Activated CD8-positive, alpha-beta memory T cell treated with anti-CD3 and anti-CD28 coated beads, Interleukin-2, amount 50 U/mL, for 48 hours (primary cell): Measurements from ENCODE around the gene ACBD5.
A peak's percentile ranks its signal among the peaks of the same experiment; 100 is the strongest.
"Not testable (repeated sequence)": the region's sequence is repeated elsewhere in the genome, so short reads cannot be mapped to it uniquely, and the experiment has no call there.

ENCODE experiments used
- DNase-seq: peaks from one replicate; pipeline ENCODE4 v3.0.0-alpha.2; 2020

Gene ACBD5, protein sequence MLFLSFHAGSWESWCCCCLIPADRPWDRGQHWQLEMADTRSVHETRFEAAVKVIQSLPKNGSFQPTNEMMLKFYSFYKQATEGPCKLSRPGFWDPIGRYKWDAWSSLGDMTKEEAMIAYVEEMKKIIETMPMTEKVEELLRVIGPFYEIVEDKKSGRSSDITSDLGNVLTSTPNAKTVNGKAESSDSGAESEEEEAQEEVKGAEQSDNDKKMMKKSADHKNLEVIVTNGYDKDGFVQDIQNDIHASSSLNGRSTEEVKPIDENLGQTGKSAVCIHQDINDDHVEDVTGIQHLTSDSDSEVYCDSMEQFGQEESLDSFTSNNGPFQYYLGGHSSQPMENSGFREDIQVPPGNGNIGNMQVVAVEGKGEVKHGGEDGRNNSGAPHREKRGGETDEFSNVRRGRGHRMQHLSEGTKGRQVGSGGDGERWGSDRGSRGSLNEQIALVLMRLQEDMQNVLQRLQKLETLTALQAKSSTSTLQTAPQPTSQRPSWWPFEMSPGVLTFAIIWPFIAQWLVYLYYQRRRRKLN

DNA sequence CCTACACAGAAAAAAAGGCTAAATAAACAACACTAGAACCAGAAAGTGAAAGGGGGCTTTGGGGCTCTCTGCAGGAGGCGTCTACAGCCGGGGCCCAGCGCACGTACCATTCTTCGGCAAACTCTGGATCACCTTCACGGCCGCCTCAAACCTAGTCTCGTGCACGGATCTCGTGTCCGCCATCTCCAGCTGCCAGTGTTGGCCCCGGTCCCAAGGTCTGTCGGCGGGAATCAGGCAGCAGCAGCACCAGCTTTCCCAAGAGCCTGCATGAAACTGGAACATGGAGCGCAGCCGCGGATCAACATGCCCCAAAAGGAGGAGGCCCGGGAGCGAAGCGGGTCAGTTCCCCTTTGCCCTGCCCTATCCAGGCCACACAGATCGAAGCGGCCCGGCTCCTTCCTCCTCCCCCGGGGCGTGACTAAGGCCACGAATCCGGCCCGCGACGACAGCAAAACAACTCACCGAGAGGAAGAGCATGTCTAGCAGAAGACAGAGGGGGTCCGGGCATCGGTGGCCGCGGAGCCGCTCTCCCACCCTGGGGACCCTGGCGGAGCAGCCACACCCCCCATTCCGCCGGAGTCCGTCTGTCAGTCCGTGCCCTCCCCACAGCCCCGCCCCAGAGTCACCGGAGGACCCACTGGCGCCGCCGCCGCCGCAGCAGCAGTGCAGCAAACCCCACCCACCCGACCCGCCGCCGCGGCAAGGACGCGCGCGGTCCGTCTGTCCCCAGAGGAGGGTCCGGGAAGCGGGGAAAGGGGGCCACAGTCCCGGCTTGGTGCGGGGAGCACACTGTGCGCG lies at the start of gene ACBD5:
TSS of gene ACBD5 (minus strand) at position 586 of the 798 bp plus-strand sequence. CDS start at position 477, 109 bp downstream.
- peak; percentile 86 for DNase-seq

GRCh38 chr10:27285093-27285492 lies 44.5 kb upstream of the ACBD5 start:
- DNase-seq, result no peak

DNA sequence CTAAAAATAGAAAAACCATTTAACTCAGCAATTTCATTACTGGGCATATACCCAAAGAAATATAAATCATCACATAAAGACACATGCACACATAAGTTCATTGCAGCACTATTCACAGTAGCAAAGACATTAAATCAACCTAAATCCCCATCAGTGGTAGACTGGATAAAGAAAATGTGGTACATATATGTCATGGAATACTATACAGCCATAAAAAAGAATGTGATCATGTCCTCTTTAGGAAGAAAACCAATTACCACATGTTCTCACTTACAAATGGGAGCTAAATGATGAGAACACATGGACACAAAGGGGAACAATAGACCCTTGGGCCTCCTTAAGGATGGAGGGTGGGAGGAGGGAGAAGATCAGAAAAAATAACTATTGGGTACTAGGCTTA lies 36.0 kb upstream of the ACBD5 start:
- no peak for DNase-seq

DNA sequence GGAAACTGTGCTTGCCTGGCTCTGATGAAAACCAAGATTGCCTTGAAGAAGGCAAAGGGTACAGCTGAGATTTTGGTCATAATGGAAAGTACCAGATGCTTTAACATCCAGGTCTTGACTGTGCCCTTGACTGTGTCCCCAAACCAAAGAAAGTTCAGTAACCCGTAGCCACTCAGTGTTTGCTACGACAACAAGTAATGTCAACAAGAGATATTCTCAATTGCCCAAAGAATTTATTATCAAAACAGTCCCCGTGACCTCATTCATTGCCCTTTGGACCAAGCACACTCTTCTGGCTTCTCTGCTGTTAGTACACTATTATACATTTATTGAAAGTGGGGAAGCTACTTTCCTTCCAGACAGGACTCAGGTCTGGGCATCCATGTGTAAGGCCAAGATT lies 25.4 kb upstream of the ACBD5 start:
- DNase-seq, result not testable (repeated sequence)

DNA sequence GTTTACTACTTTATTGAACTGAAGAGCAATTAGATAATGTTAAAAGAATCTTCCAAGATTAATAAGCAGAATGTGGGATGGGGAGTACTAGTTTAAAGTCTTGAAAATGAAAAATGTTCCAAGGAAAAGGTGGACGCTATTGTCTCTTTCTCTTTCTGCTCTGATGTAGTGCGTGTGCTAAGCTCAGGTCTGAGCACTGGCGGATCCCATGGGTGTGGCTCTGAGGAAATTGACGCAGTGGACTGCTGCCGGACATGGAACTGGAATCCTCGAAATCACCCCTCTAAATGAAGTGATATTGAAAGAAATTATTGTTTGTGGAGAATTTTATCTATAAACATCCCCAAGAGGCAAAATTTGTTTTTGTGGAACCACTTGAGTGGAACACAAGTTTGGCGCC lies 22.2 kb upstream of the ACBD5 start:
- not testable (repeated sequence) for DNase-seq

DNA sequence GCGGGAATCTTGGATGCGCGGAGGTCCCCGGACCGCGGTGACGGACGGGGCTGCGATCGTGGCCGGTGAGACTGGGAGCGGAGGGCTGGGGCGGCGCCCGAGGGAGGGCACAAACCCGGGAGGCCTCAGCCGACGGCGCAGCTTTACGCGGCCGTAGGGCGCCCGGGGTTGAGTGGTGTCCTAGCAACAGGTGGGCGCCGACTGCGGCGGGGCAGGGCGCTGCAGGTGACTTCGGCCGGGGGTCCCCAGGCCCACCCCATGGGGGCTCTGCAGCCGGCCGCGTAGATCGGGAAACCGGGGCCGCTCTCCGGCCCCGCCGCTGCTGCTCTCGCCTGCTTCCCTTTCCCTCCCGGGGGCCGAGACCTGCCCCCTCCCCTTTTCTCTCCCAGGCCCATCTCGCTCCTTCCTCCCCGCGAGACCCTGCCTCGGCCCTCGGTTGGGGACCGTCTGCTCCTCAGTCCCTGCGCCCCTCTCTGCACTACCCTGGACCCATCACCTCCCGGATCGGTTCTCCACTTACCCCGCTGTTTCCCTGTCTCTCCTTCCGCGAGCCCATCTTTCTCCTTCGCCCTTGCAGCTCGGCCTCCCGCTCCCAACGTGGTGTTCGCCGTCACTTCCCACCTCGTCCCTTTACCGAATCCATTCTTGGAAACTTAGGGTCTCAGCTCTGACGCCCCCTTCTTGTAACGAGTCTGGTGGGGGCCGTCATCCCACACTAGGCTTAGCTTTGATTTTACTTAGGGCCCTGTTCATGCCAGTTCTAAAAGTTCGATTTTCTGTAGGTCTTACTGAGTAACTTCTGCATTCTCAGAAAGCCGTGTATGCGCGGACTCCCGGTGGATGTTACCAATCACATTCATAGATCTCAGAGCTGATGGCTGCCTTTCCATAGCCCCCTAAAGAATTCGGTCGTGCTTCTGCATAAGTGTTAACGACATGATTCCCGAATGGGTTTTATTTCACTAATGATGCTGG lies 18.5 kb upstream of the ACBD5 start:
- peak; percentile 64 for DNase-seq

DNA sequence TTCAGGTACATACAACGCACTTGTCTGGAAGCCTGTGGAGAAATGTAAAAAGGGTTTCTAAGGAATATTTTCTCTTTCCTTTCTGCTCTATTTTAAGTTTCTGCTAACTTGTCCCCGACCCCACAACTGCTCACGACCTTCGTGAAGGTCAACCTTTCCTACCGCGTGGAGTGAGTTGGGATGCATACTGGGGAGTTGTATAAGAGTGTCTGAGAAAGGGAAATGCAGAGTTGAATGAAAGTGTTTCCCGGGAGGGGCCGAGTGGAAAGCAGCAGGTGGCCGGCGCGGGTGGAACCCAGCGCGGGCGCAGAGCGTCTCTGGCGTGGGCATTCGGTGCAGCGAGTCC lies 17.9 kb upstream of the ACBD5 start:
- DNase-seq, result no peak

GRCh38 chr10:27256299-27257189 lies 15.9 kb upstream of the ACBD5 start:
- no peak for DNase-seq

DNA sequence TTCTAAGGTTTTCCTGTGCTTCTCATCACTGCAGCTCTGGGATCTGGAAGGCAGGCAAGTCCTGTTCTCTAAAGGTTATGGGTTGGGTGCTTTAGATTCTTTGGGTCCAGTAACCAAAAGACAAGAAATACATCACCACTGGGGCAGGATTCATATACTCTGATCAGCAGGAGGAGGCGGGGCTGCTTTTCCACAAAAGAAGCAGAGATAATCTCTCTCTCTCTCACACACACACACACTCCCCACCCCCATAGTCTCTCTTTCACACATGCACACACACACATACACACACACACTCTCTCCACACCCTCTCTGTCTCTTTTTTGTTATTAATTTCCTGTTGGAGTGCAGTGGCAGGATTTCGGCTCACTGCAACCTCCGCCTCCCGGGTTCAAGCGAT lies 13.0 kb upstream of the ACBD5 start:
- DNase-seq, result no peak

DNA sequence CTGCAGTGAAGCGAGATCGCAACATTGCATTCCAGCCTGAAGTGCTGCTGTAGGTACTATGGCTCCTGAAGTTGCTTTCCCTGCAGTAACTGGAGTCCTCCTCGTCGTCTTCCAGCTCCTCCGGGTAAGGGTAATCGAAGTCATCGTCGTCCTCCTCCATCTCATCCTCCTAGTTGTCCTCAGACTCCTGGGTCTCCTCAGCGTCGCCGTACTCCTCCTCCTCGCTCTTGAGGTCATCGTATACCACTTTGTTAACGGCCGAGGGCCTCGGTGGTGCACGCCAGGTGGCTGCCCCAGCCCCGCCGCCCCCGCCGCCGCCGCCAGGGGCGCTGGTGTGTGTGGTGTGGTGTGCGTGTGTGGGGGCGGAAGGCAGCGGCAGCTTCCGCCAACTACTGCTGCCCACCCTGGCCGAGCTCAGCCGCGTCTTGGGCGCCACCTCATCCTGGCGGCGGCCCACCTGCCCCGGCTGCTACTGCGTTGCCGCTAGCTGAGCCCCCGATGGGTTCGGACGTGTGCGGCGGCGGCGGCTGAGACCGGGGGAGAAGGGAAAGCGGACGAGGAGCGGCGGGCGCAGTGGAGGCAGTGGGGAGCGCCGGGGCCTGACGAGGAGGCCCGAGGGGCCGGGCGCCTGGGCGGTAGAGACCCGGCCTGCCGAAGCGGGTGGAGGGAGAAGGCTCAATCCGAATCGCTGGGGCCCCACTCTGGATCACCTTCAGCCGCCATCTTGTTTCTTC lies 11.8 kb upstream of the ACBD5 start:
- DNase-seq, result peak; percentile 95

DNA sequence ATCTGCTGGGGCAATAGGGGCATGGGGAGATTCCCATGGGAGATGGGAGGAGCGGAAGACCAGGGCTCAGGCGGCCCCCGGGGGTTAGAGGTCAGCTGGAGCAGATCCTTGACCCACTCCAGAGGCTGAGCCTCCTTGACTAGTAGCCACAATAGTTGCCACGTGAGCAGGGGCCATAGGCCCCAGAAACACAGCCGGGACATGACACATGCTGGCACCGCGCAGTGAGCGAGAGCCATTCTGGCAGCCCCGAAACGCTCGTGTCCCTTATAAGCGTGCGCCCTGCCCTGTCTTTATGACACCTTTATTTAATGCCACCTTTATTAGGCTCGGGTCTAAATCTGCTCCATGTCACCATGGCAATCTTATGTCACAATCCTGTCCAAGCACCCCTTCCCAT lies 11.0 kb upstream of the ACBD5 start:
- DNase-seq, result no peak

- DNase-seq, result no peak
These were observed 7.6 kb upstream of the ACBD5 start for GRCh38 chr10:27248215-27248614.

- DNase-seq, result no peak
These were observed 6.8 kb upstream of the ACBD5 start for GRCh38 chr10:27247441-27247840.

GRCh38 chr10:27247006-27247405 lies 6.4 kb upstream of the ACBD5 start:
- DNase-seq, result no peak

- DNase-seq, result no peak
These were observed 5.2 kb upstream of the ACBD5 start for GRCh38 chr10:27245836-27246235.

DNA sequence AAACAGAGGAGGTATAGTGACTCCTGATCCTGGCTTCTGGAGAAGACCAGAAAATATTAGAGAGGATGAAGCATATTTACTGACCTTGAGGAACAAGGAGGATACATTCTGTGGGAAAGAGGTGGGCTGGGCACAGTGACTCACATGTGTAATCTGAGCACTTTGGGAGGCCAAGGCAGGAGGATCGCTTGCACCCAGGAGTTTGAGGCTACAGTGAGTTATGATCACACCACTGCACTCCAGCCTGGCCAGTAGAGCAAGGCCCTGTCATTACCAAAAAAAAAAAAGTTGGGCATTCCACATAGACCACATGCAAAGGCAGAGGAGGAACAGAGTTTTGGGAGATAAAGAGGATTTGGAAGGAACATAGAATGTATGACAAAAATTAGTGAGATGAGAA lies 4.4 kb upstream of the ACBD5 start:
- DNase-seq, result no peak

DNA sequence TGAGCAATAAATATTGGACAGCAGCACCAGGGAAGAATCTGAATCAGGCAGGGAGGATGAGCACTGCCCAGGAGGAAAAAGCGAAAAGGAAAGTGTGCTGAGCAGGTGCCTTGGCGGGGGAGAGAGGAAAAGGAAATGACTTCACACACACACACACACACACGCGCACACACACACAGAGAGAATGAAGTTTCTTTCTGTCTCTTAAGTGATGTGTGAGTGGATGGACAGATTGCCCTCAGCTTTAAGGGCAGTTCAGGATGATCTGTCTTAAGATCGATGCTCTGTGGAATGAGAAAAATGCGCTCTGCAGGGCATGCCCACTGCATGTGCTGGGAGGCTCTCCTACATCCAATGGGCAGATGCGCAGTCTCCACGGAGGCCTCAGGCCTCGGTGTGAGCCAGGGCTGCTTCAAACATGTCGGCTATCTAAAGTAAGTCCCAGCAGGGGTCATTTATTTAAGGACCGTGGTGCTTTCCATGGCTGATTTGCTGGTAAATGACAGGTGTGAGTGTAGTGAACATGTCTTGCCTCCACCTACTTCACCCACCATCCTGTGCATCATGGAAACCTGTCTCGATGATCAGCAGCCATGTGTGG lies 2.5 kb upstream of the ACBD5 start:
- DNase-seq, result peak; percentile 77

GRCh38 chr10:27242473-27242950 lies 1.9 kb upstream of the ACBD5 start:
- no peak for DNase-seq

GRCh38 chr10:27241652-27242472 lies 1.3 kb upstream of the ACBD5 start:
- peak; percentile 93 for DNase-seq
